CD14-positive monocyte (primary cell): ENCODE measurements around the gene MERTK. TPM values are rescaled to one million over a fixed set of nuclear protein-coding genes. Genes with fewer than 3 reads are reported as not detected.

ENCODE experiments used
- DNase-seq, 3 donors: peaks; one replicate each; pipeline ENCODE4 v3.0.0-alpha.2; 2011 to 2022
- H2AFZ ChIP-seq: 2 replicates; pipeline ENCODE4 v1.6.0; 2012; ENCODE audit warnings: mild to moderate bottlenecking, low read depth, low read length, inconsistent platforms; ENCODE audit not compliant: insufficient read depth, poor library complexity, severe bottlenecking
- H3K27ac ChIP-seq, 2 donors: 1 replicate in 1 of 2; 2 replicates in 1 of 2; pipeline ENCODE4 v1.5.1; 2012 to 2013; ENCODE audit warnings: low read length in 2 of 2, control low read depth in 1 of 2, inconsistent platforms in 1 of 2, low read depth in 1 of 2, mild to moderate bottlenecking in 1 of 2
- H3K27me3 ChIP-seq, 2 donors: one replicate each; pipeline versions ENCODE4 v1.6.0 to v1.6.1; 2011 to 2013; ENCODE audit warnings: low read length in 2 of 2; ENCODE audit not compliant: control insufficient read depth in 2 of 2, insufficient read depth in 2 of 2
- H3K36me3 ChIP-seq, 2 donors: replicated peaks in 1 of 2; 1 replicate in 1 of 2; 2 replicates in 1 of 2; pipeline versions ENCODE4 v1.5.1 to v1.6.1; 2012 to 2013; ENCODE audit warnings: low read length in 2 of 2, control low read depth in 1 of 2, inconsistent platforms in 1 of 2, mild to moderate bottlenecking in 1 of 2; ENCODE audit not compliant: insufficient read depth in 2 of 2, control insufficient read depth in 1 of 2
- H3K4me1 ChIP-seq, 2 donors: 1 replicate in 1 of 2; 2 replicates in 1 of 2; pipeline versions ENCODE4 v1.5.1 to v1.6.1; 2012 to 2013; ENCODE audit warnings: low read length in 2 of 2, control low read depth in 1 of 2, inconsistent platforms in 1 of 2, mild to moderate bottlenecking in 1 of 2, moderate library complexity in 1 of 2; ENCODE audit not compliant: insufficient read depth in 2 of 2, control insufficient read depth in 1 of 2
- H3K4me2 ChIP-seq: replicated peaks from 2 replicates; pipeline ENCODE3; 2012; ENCODE audit warnings: low read length, moderate library complexity, mild to moderate bottlenecking; ENCODE audit not compliant: poor library complexity, severe bottlenecking; ENCODE audit errors: extremely low read depth
- H3K4me3 ChIP-seq, 3 experiments: fragments of 200-600 bp in 1 of 3; sonication (generic) in 1 of 3; replicated peaks in 1 of 3; 1 replicate in 2 of 3; 2 replicates in 1 of 3; pipeline ENCODE4 v1.5.1; 2011 to 2013; ENCODE audit warnings: low read length in 3 of 3, mild to moderate bottlenecking in 3 of 3, control low read depth in 2 of 3, low read depth in 2 of 3, inconsistent platforms in 1 of 3, moderate library complexity in 1 of 3
- H3K79me2 ChIP-seq: 2 replicates; pipeline ENCODE4 v1.6.0; 2012; ENCODE audit warnings: mild to moderate bottlenecking, control low read depth, inconsistent platforms, low read length, moderate library complexity; ENCODE audit not compliant: insufficient read depth
- H3K9ac ChIP-seq: 2 replicates; pipeline ENCODE4 v1.6.0; 2017; ENCODE audit warnings: low read length, mild to moderate bottlenecking; ENCODE audit not compliant: insufficient read depth, poor library complexity, severe bottlenecking
- H3K9me3 ChIP-seq, 2 donors: replicated peaks in 1 of 2; 1 replicate in 1 of 2; 2 replicates in 1 of 2; pipeline versions ENCODE4 v1.5.1 to v1.6.1; 2012 to 2013; ENCODE audit warnings: low read length in 2 of 2, control low read depth in 1 of 2; ENCODE audit not compliant: control insufficient read depth in 1 of 2, insufficient read depth in 1 of 2
- H4K20me1 ChIP-seq: 2 replicates; pipeline ENCODE4 v1.6.0; 2012; ENCODE audit warnings: mild to moderate bottlenecking, low read length, control low read depth, moderate library complexity; ENCODE audit not compliant: insufficient read depth
- H3K27ac Mint-ChIP-seq, 7 donors: one replicate each; pipeline ENCODE4 v1.8.0; 2020; ENCODE audit warnings: mild to moderate bottlenecking in 7 of 7, mixed read lengths in 7 of 7, moderate library complexity in 6 of 7, inconsistent platforms in 2 of 7
- H3K27me3 Mint-ChIP-seq, 3 donors: one replicate each; pipeline ENCODE4 v1.8.0; 2021 to 2022; ENCODE audit warnings: low read depth in 3 of 3, mild to moderate bottlenecking in 3 of 3, mixed read lengths in 3 of 3, moderate library complexity in 3 of 3, inconsistent platforms in 1 of 3
- H3K36me3 Mint-ChIP-seq, 2 donors: one replicate each; pipeline ENCODE4 v1.8.0; 2020; ENCODE audit warnings: mixed read lengths in 2 of 2, inconsistent platforms in 1 of 2, mild to moderate bottlenecking in 1 of 2
- H3K4me1 Mint-ChIP-seq: one replicate; pipeline ENCODE4 v1.8.0; 2020; ENCODE audit warnings: mild to moderate bottlenecking, mixed read lengths
- H3K4me3 Mint-ChIP-seq, 2 donors: one replicate each; pipeline ENCODE4 v1.8.0; 2020; ENCODE audit warnings: mild to moderate bottlenecking in 2 of 2, mixed read lengths in 2 of 2, moderate library complexity in 1 of 2
- H3K9me3 Mint-ChIP-seq, 7 donors: one replicate each; pipeline ENCODE4 v1.8.0; 2020 to 2022; ENCODE audit warnings: mixed read lengths in 7 of 7, mild to moderate bottlenecking in 6 of 7, moderate library complexity in 6 of 7, inconsistent platforms in 2 of 7
- WGBS: methylation state at CpG from one replicate; pipeline ENCODE4 v1.1.5; 2013; ENCODE audit warnings: missing lambda C conversion rate; ENCODE audit not compliant: insufficient coverage; 5-methylcytosine and 5-hydroxymethylcytosine counted together
- intact Hi-C, 2 donors: fragments of 100-400 bp; cut with micrococcal nuclease; formaldehyde crosslinking; loops; one replicate each; pipeline versions ENCODE4 v1.15.0 to v1.15.1; 2023
- polyA plus RNA-seq, 3 donors: library from polyadenylated mRNA; depleted of rRNA in 1 of 3; unstranded in 2 of 3; stranded (reverse) in 1 of 3; fragments of 300-500 nt in 2 of 3; fragments of >200 nt in 1 of 3; fragmentation: Illumina TruSeq in 2 of 3; gene quantifications; 1 replicate in 2 of 3; 2 replicates in 1 of 3; pipeline ENCODE4 v1.2.3, GENCODE V29; 2012 to 2021
- TF ChIP-seq, protein P1 (sequence below): fragments of 200-600 bp; IDR thresholded peaks from one replicate; pipeline ENCODE4 v1.8.0; 2022; ENCODE audit warnings: antibody characterized with exemption, mild to moderate bottlenecking

MERTK gene
- polyA plus RNA-seq, 3 donors, result 4.1 to 17.0 (median 4.2) TPM

DNA sequence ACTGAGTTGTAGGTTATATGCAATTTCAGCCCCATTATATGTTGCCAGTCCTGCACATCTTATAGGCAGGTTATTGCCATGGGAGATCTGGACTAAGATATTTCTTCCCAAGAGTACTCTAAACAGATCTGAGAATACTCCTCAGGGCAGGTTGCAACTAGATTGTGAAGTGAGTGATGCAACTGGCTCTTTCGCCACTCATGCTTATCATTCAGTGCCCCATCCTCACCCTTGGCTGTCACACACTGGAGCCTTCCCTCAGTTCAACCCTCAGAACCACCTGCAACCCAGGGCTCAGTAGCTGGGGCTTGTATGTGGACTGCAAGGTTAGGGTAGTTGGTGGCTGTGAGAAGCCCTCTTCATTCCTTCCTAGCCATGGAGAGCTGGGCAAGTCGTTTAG, 14.1 kb downstream of the MERTK start:
- H3K4me3 Mint-ChIP-seq, result no peak overlapping the region
- WGBS, result no CpG with 5 or more reads among the region's 2 CpGs
- TF ChIP-seq, protein P1, sequence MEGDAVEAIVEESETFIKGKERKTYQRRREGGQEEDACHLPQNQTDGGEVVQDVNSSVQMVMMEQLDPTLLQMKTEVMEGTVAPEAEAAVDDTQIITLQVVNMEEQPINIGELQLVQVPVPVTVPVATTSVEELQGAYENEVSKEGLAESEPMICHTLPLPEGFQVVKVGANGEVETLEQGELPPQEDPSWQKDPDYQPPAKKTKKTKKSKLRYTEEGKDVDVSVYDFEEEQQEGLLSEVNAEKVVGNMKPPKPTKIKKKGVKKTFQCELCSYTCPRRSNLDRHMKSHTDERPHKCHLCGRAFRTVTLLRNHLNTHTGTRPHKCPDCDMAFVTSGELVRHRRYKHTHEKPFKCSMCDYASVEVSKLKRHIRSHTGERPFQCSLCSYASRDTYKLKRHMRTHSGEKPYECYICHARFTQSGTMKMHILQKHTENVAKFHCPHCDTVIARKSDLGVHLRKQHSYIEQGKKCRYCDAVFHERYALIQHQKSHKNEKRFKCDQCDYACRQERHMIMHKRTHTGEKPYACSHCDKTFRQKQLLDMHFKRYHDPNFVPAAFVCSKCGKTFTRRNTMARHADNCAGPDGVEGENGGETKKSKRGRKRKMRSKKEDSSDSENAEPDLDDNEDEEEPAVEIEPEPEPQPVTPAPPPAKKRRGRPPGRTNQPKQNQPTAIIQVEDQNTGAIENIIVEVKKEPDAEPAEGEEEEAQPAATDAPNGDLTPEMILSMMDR, result no peak

DNA sequence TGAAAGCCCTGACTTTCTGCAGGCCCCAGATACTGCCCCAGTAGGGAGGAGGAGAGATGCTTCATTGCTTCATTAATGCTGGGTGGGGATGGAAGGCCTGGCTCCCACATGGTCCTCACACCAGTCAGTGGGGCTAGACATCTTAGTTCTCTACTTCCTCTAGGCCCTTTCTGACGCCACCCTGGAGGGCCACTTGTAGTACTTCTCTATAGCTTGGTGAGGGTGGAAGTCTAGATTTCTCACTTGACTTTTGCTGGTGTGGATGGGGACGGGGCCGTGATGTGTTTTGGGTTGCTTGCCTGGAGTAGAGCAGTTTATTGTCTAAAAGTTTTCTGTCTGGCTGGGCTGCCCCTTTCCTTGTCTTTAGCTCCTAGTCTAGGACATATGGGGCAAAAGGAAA, 18.7 kb downstream of the MERTK start:
- Histone ChIP-seq H2AFZ (no peak overlapping the region), H3K4me2 (no peak overlapping the region), H3K79me2 (no peaks in the 10 kb centered on the region), H3K9ac (no peak overlapping the region), H3K27ac (no peak overlapping the region), H3K9me3 (no peaks in the 10 kb centered on the region), H3K4me3 (no peak overlapping the region), H3K27me3 (no peaks in the 10 kb centered on the region), H3K36me3 (no peaks in the 10 kb centered on the region), H3K4me1 (peaks cover 9 to 17% of the 10 kb centered on the region in 2 donors), H4K20me1 (peaks cover 17% of the 10 kb centered on the region)
- intact Hi-C loops, result no loop called here
- WGBS, result 100% methylated on average over 2 of the region's 3 CpGs
- Mint-ChIP-seq H3K4me3 (no peak overlapping the region), H3K36me3 (peaks cover 0 to 10% of the 10 kb centered on the region in 2 donors), H3K9me3 (peaks cover 0 to 2% (median 0%) of the 10 kb centered on the region in 7 donors), H3K27me3 (peaks cover 0 to 2% (median 0%) of the 10 kb centered on the region in 3 donors), H3K4me1 (peaks cover 22% of the 10 kb centered on the region), H3K27ac (peak overlapping the region in 1 of 7 donors; percentile 10)
- DNase-seq, result no peak
- TF ChIP-seq, protein P1, result no peak

More for the DNA sequence above, 14.1 kb downstream of the MERTK start:
- H3K4me1 ChIP-seq, result peaks cover 0 to 5% of the 10 kb centered on the region in 2 donors
- peaks cover 18% of the 10 kb centered on the region for H4K20me1 ChIP-seq
- intact Hi-C loops, result no loop called here
- no peaks in the 10 kb centered on the region for H3K27me3 ChIP-seq
- no peak for DNase-seq
- H3K27ac Mint-ChIP-seq, result no peak overlapping the region
- H3K27me3 Mint-ChIP-seq, result no peaks in the 10 kb centered on the region
- H3K4me3 ChIP-seq, result no peak overlapping the region
- H3K79me2 ChIP-seq, result no peaks in the 10 kb centered on the region
- no peak overlapping the region for H3K27ac ChIP-seq
- no peaks in the 10 kb centered on the region for H3K9me3 ChIP-seq
- H3K4me2 ChIP-seq, result no peak overlapping the region
- H3K4me1 Mint-ChIP-seq, result peaks cover 21% of the 10 kb centered on the region
- no peak overlapping the region for H2AFZ ChIP-seq
- no peaks in the 10 kb centered on the region for H3K9me3 Mint-ChIP-seq
- no peaks in the 10 kb centered on the region for H3K36me3 ChIP-seq
- H3K9ac ChIP-seq, result no peak overlapping the region
- H3K36me3 Mint-ChIP-seq, result peaks cover 0 to 10% of the 10 kb centered on the region in 2 donors
